SK-N-SH treated with all-trans-retinoic acid at 6 μM for 48 hours (cell line): ENCODE data around the gene CLEC3B.

ENCODE experiments used
- ATAC-seq: fragments of 200-7000 bp; cut with Tn5 transposase; 3 replicates; pipeline ENCODE4 v1.9.1; 2020; ENCODE audit warnings: mild to moderate bottlenecking, moderate library complexity
- ARNTL ChIP-seq: fragments of 450-650 bp; formaldehyde crosslinking; IDR thresholded peaks from 2 replicates; pipeline ENCODE4 v1.5.0; 2020; ENCODE audit warnings: low read depth, mild to moderate bottlenecking, moderate library complexity, borderline replicate concordance
- BACH2 ChIP-seq: fragments of 250-450 bp; sonication (Bioruptor Pico); IDR thresholded peaks from 2 replicates; pipeline ENCODE4 v1.9.0; 2021; ENCODE audit warnings: mild to moderate bottlenecking, borderline replicate concordance
- CREB5 ChIP-seq: fragments of 250-450 bp; sonication (Bioruptor Pico); IDR thresholded peaks from 2 replicates; pipeline ENCODE4 v1.5.1; 2020; ENCODE audit warnings: low read depth, mild to moderate bottlenecking, moderate library complexity
- CSDC2 ChIP-seq: fragments of 250-450 bp; sonication (Bioruptor Pico); IDR thresholded peaks from 2 replicates; pipeline ENCODE4 v1.5.0; 2020; ENCODE audit warnings: mild to moderate bottlenecking, moderate library complexity
- CSRNP3 ChIP-seq: fragments of 250-450 bp; sonication (Bioruptor Pico); IDR thresholded peaks from 2 replicates; pipeline ENCODE4 v1.5.1; 2021; ENCODE audit warnings: mild to moderate bottlenecking, moderate library complexity
- ESRRG ChIP-seq: fragments of 250-450 bp; sonication (Bioruptor Pico); IDR thresholded peaks from 2 replicates; pipeline ENCODE4 v1.6.1; 2021; ENCODE audit warnings: mild to moderate bottlenecking
- GLIS3 ChIP-seq: fragments of 250-450 bp; sonication (Bioruptor Pico); IDR thresholded peaks from 2 replicates; pipeline ENCODE4 v1.5.0; 2020; ENCODE audit warnings: mild to moderate bottlenecking, moderate library complexity
- ISL1 ChIP-seq: fragments of 250-450 bp; sonication (Bioruptor Pico); IDR thresholded peaks from 2 replicates; pipeline ENCODE4 v2.1.2; 2022; ENCODE audit warnings: mild to moderate bottlenecking, moderate library complexity
- OSR1 ChIP-seq: fragments of 250-450 bp; sonication (Bioruptor Pico); IDR thresholded peaks from 2 replicates; pipeline ENCODE4 v1.8.0; 2022; ENCODE audit warnings: moderate library complexity, mild to moderate bottlenecking, inconsistent platforms
- PATZ1 ChIP-seq: fragments of 250-450 bp; sonication (Bioruptor Pico); IDR thresholded peaks from 2 replicates; pipeline ENCODE4 v1.8.0; 2020; ENCODE audit warnings: mild to moderate bottlenecking, moderate library complexity, borderline replicate concordance
- POU6F1 ChIP-seq: fragments of 250-450 bp; sonication (Bioruptor Pico); IDR thresholded peaks from 2 replicates; pipeline ENCODE4 v1.8.0; 2021; ENCODE audit warnings: low read depth, mild to moderate bottlenecking, moderate library complexity, borderline replicate concordance
- RARB ChIP-seq: fragments of 250-450 bp; sonication (Bioruptor Pico); IDR thresholded peaks from 2 replicates; pipeline ENCODE4 v1.8.0; 2021; ENCODE audit warnings: mild to moderate bottlenecking, moderate library complexity
- SNAI2 ChIP-seq: fragments of 250-450 bp; sonication (Bioruptor Pico); IDR thresholded peaks from 2 replicates; pipeline ENCODE4 v1.5.0; 2020; ENCODE audit warnings: mild to moderate bottlenecking, moderate library complexity
- TCF4 ChIP-seq: fragments of 250-450 bp; sonication (Bioruptor Pico); IDR thresholded peaks from 2 replicates; pipeline ENCODE4 v1.8.0; 2021; ENCODE audit warnings: mild to moderate bottlenecking, moderate library complexity, borderline replicate concordance
- TOX ChIP-seq: fragments of 250-450 bp; sonication (Bioruptor Pico); IDR thresholded peaks from 2 replicates; pipeline ENCODE4 v1.8.0; 2021; ENCODE audit warnings: mild to moderate bottlenecking, moderate library complexity, borderline replicate concordance
- TSHZ2 ChIP-seq: fragments of 250-450 bp; sonication (Bioruptor Pico); IDR thresholded peaks from 2 replicates; pipeline ENCODE4 v1.5.0; 2020; ENCODE audit warnings: mild to moderate bottlenecking, moderate library complexity
- ZC3H10 ChIP-seq: fragments of 250-450 bp; sonication (Bioruptor Pico); IDR thresholded peaks from 2 replicates; pipeline ENCODE4 v1.5.1; 2021; ENCODE audit warnings: mild to moderate bottlenecking, moderate library complexity
- ZFP3 ChIP-seq: fragments of 250-450 bp; sonication (Bioruptor Pico); IDR thresholded peaks from 2 replicates; pipeline ENCODE4 v1.5.0; 2020; ENCODE audit warnings: mild to moderate bottlenecking, moderate library complexity
- ZFP30 ChIP-seq: fragments of 450-650 bp; formaldehyde crosslinking; IDR thresholded peaks from 2 replicates; pipeline ENCODE4 v1.5.0; 2022; ENCODE audit warnings: mild to moderate bottlenecking, moderate library complexity
- ZNF565 ChIP-seq: fragments of 450-650 bp; formaldehyde crosslinking; conservative IDR thresholded peaks from 2 replicates; pipeline ENCODE4 v1.5.0; 2020; ENCODE audit warnings: low read depth, mild to moderate bottlenecking, moderate library complexity
- ZNF70 ChIP-seq: fragments of 450-650 bp; formaldehyde crosslinking; IDR thresholded peaks from 2 replicates; pipeline ENCODE4 v1.5.0; 2020; ENCODE audit warnings: mild to moderate bottlenecking, moderate library complexity
- ZNF8 ChIP-seq: fragments of 450-650 bp; formaldehyde crosslinking; IDR thresholded peaks from 2 replicates; pipeline ENCODE4 v1.5.0; 2020; ENCODE audit warnings: mild to moderate bottlenecking, moderate library complexity

The CLEC3B gene

GRCh38 chr3:45027441-45027840, 1.3 kb downstream of the CLEC3B start (continued):
- TF ChIP-seq POU6F1 (CRISPR knock-in tag) = no peak
- TF ChIP-seq GLIS3 = no peak
- TF ChIP-seq ZNF565 (CRISPR knock-in tag) = no peak
- TF ChIP-seq ZNF70 (CRISPR knock-in tag) = no peak

- ATAC-seq = no peak
- no peak for TF ChIP-seq ZNF8 (CRISPR knock-in tag)
- TF ChIP-seq PATZ1 (CRISPR knock-in tag) = no peak
- no peak for TF ChIP-seq ZFP30
- TF ChIP-seq ARNTL (CRISPR knock-in tag) = no peak
- TF ChIP-seq CREB5 (CRISPR knock-in tag) = no peak
- no peak for TF ChIP-seq ZNF565 (CRISPR knock-in tag)
- TF ChIP-seq ISL1 (CRISPR knock-in tag) = no peak
- no peak for TF ChIP-seq ZFP3 (CRISPR knock-in tag)
- TF ChIP-seq ZC3H10 = no peak
- no peak for TF ChIP-seq TSHZ2
- TF ChIP-seq TOX (CRISPR knock-in tag) = no peak
- no peak for TF ChIP-seq OSR1 (CRISPR knock-in tag)
- TF ChIP-seq CSRNP3 (CRISPR knock-in tag) = no peak
- no peak for TF ChIP-seq SNAI2 (CRISPR knock-in tag)
- TF ChIP-seq ZNF70 (CRISPR knock-in tag) = no peak
- no peak for TF ChIP-seq POU6F1 (CRISPR knock-in tag)
- no peak for TF ChIP-seq TCF4
- no peak for TF ChIP-seq RARB (CRISPR knock-in tag)
- TF ChIP-seq ESRRG (CRISPR knock-in tag) = no peak
Observed at GRCh38 chr3:45029216-45029615, 3.1 kb downstream of the CLEC3B start.

GRCh38 chr3:45029661-45030060, 3.6 kb downstream of the CLEC3B start:
- ATAC-seq = peak; percentile 46
- TF ChIP-seq PATZ1 (CRISPR knock-in tag) (no peak), TCF4 (no peak), CSDC2 (no peak), ARNTL (CRISPR knock-in tag) (no peak), POU6F1 (CRISPR knock-in tag) (no peak), ISL1 (CRISPR knock-in tag) (no peak), CSRNP3 (CRISPR knock-in tag) (no peak), ZNF8 (CRISPR knock-in tag) (no peak), TOX (CRISPR knock-in tag) (no peak), RARB (CRISPR knock-in tag) (no peak), BACH2 (CRISPR knock-in tag) (no peak)
